Endothelial cell of umbilical vein (primary cell): ENCODE results near the gene SLC17A9. TPM values are rescaled to one million over a fixed set of nuclear protein-coding genes. Genes with fewer than 3 reads are reported as not detected.

ENCODE experiments used
- BruUV-seq: library from RNA; stranded (reverse); fragments of 400-500 nt; replicated peaks from 2 replicates; lab custom pipeline; 2021; lab: Mats Ljungman, UMichigan
- CTCF ChIA-PET: fragments of 300-600, 350-600 bp; sonication (Branson Sonifier 250); formaldehyde crosslinking; loops from one replicate; lab custom pipeline; 2021; ENCODE audit warnings: antibody characterized with exemption, inconsistent platforms; lab: Charles Lee
- POLR2A ChIA-PET: fragments of 300-600, 350-600 bp; sonication (Branson Sonifier 250); formaldehyde crosslinking; loops from one replicate; lab custom pipeline; 2021; ENCODE audit warnings: antibody characterized with exemption, inconsistent platforms; lab: Charles Lee
- DNase-seq: peaks from one replicate; pipeline ENCODE4 v3.0.0-alpha.2; 2011; ENCODE audit warnings: low read depth, low spot score
- FAIRE-seq: peaks from 2 replicates; lab custom pipeline; 2011; peaks lifted over from hg19 to GRCh38; lab: Jason Lieb, UNC
- H2AFZ ChIP-seq: 2 replicates; pipeline ENCODE4 v1.6.0; 2012; ENCODE audit warnings: low read depth, low read length, control low read depth, inconsistent platforms
- H3K27ac ChIP-seq: 2 replicates; pipeline ENCODE4 v1.5.1; 2011; ENCODE audit warnings: low read depth, mild to moderate bottlenecking, control low read depth, low read length, moderate library complexity; ENCODE audit not compliant: insufficient read depth
- H3K27me3 ChIP-seq, 2 experiments: 2 replicates each; pipeline versions ENCODE4 v1.6.0 to v1.6.1; 2011; ENCODE audit warnings: low read length in 2 of 2, mixed read lengths in 1 of 2; ENCODE audit not compliant: control insufficient read depth in 2 of 2, insufficient read depth in 2 of 2
- H3K36me3 ChIP-seq, 2 experiments: 2 replicates in 1 of 2; 3 replicates in 1 of 2; pipeline ENCODE4 v1.5.1; 2011; ENCODE audit warnings: low read length in 2 of 2, mild to moderate bottlenecking in 1 of 2, moderate library complexity in 1 of 2; ENCODE audit not compliant: control insufficient read depth in 2 of 2, insufficient read depth in 2 of 2; ENCODE audit errors: extremely low read depth in 1 of 2
- H3K4me1 ChIP-seq: 3 replicates; pipeline ENCODE4 v1.5.1; 2011; ENCODE audit warnings: mild to moderate bottlenecking, low read length; ENCODE audit not compliant: control insufficient read depth, insufficient read depth; ENCODE audit errors: extremely low read depth
- H3K4me2 ChIP-seq: 2 replicates; pipeline ENCODE4 v1.6.1; 2011; ENCODE audit warnings: low read length, control low read depth, mixed read lengths; ENCODE audit not compliant: insufficient read depth
- H3K4me3 ChIP-seq, 3 experiments: fragments of 200-600 bp in 1 of 3; sonication (generic), shearing (Covaris generic) in 1 of 3; replicated peaks in 1 of 3; 2 replicates each; pipeline ENCODE4 v1.5.1; 2011 to 2016; ENCODE audit warnings: control low read depth in 3 of 3, low read length in 3 of 3, mild to moderate bottlenecking in 2 of 3, inconsistent platforms in 1 of 3, low read depth in 1 of 3, moderate library complexity in 1 of 3; ENCODE audit not compliant: insufficient read depth in 1 of 3
- H3K79me2 ChIP-seq: 2 replicates; pipeline ENCODE4 v1.6.0; 2012; ENCODE audit warnings: low read length, inconsistent platforms; ENCODE audit not compliant: control insufficient read depth, insufficient read depth
- H3K9ac ChIP-seq: replicated peaks from 2 replicates; pipeline ENCODE3; 2011; ENCODE audit warnings: low read length, control low read depth; ENCODE audit not compliant: insufficient read depth; ENCODE audit errors: extremely low read depth
- H3K9me1 ChIP-seq: replicated peaks from 3 replicates; pipeline ENCODE4 v1.6.0; 2011; ENCODE audit warnings: mild to moderate bottlenecking, low read length; ENCODE audit not compliant: control insufficient read depth, insufficient read depth; ENCODE audit errors: extremely low read depth
- H3K9me3 ChIP-seq: replicated peaks from 2 replicates; pipeline ENCODE4 v1.5.1; 2012; ENCODE audit warnings: low read length, inconsistent platforms; ENCODE audit not compliant: control insufficient read depth, insufficient read depth
- H4K20me1 ChIP-seq: replicated peaks from 2 replicates; pipeline ENCODE3; 2011; ENCODE audit warnings: mild to moderate bottlenecking, low read length; ENCODE audit not compliant: control insufficient read depth, insufficient read depth; ENCODE audit errors: extremely low read depth
- GATA2 ChIP-seq: IDR thresholded peaks from 2 replicates; pipeline ENCODE4 v1.7.0; 2011; ENCODE audit warnings: low read depth, mild to moderate bottlenecking, moderate library complexity, mixed read lengths, low read length; ENCODE audit not compliant: insufficient read length, insufficient read depth
- POLR2AphosphoS5 ChIP-seq: IDR thresholded peaks from 2 replicates; pipeline ENCODE4 v1.6.1; 2012; ENCODE audit warnings: low read depth, mild to moderate bottlenecking, control low read depth, low read length, moderate library complexity; ENCODE audit not compliant: insufficient read depth
- dilution Hi-C: fragments of 300-500 bp; cut with MboI; formaldehyde crosslinking; loops from one replicate; pipeline ENCODE4 v1.15.0; 2019; ENCODE audit warnings: low sequenced_read_pairs; ENCODE audit not compliant: extremely low pct_ligation_motif_present
- intact Hi-C: fragments of 100-400 bp; cut with micrococcal nuclease; formaldehyde crosslinking; loops from one replicate; pipeline ENCODE4 v1.10.0; 2022
- polyA plus RNA-seq, 4 experiments: library from polyadenylated mRNA; depleted of rRNA in 3 of 4; stranded (reverse) in 3 of 4; unstranded in 1 of 4; fragments of >200 nt; gene quantifications; 2 replicates each; pipeline versions ENCODE4 v1.2.1 to v1.2.3, GENCODE V29; 2011 to 2012; ENCODE audit warnings: missing spikeins in 1 of 4
- total RNA-seq: library from RNA; stranded (reverse); gene quantifications from 2 replicates; pipeline ENCODE4 v1.2.3, GENCODE V29; 2021
- TF ChIP-seq, protein P1 (sequence below), 2 donors: IDR thresholded peaks; 1 replicate in 1 of 2; 2 replicates in 1 of 2; pipeline ENCODE4 v1.5.1; 2011; ENCODE audit warnings: low read length in 2 of 2, mild to moderate bottlenecking in 2 of 2, moderate library complexity in 2 of 2, control low read depth in 1 of 2, inconsistent platforms in 1 of 2, low read depth in 1 of 2; ENCODE audit not compliant: insufficient read depth in 1 of 2; ENCODE audit errors: extremely low read depth in 1 of 2

SLC17A9 gene
- total and polyA plus RNA-seq, 2 donors (not counting 3 experiments of a cell fraction or from before 2014, with no cell fraction given): 38.2 to 44.5 TPM

DNA sequence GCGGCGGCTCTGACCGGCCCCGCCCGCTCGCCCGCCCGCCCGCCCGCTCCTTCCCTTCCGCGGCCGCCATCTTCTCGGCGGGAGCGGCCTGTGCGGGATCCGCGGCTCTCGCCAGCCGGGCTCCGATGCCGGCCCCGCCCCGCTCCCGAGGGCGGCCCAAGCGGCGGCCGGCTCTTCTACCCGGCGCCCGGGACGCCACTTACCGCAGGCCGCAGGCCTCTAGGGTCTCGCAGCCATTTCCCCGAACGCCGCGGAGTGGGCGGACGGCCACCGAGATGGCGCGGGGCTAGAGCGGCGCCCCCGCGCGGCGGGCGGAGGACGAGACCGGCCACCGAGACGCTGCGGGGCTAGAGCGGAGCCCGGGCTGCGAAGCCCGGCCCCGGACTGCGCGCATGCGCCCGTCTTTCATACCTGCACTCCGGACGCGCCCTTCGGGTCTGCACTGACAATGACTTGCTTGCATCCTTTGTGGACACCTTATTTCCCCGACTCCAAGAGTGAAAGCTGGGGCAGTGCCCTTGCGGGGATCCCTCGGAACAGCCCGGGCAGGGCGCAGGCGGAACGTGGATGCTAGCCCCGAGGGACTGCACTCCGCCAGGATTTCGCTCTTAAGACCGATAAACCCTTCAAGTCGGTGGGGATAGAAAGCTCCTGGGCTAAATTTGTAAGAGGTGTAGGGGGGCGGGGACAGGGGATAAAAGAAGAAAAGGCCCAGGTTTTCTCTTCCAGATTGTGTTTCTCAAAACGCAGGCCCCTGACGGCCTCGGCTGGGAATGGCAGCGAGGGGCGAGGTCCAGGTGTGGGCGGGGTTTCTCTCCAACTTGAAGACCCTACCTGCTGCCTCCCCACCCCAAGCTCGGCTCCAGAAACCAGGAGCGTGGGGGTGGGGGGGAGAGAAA, 26.0 kb upstream of the SLC17A9 start, which contains the start of gene DIDO1:
TSS of gene DIDO1 (minus strand) at position 277 of the 899 bp plus-strand sequence.
- TF ChIP-seq, protein P1, sequence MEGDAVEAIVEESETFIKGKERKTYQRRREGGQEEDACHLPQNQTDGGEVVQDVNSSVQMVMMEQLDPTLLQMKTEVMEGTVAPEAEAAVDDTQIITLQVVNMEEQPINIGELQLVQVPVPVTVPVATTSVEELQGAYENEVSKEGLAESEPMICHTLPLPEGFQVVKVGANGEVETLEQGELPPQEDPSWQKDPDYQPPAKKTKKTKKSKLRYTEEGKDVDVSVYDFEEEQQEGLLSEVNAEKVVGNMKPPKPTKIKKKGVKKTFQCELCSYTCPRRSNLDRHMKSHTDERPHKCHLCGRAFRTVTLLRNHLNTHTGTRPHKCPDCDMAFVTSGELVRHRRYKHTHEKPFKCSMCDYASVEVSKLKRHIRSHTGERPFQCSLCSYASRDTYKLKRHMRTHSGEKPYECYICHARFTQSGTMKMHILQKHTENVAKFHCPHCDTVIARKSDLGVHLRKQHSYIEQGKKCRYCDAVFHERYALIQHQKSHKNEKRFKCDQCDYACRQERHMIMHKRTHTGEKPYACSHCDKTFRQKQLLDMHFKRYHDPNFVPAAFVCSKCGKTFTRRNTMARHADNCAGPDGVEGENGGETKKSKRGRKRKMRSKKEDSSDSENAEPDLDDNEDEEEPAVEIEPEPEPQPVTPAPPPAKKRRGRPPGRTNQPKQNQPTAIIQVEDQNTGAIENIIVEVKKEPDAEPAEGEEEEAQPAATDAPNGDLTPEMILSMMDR (IDR thresholded peaks at IDR 0.05; ENCODE audit: extremely low read depth in 1 of 2, insufficient read depth in 1 of 2, low read depth in 1 of 2, low read length in 2 of 2): peak; percentile 48 to 73
- no peak for TF ChIP-seq GATA2
- peak; percentile 71 for TF ChIP-seq POLR2AphosphoS5
- Histone ChIP-seq H3K27me3 (no peaks in the 10 kb centered on the region), H3K4me1 (peaks cover 53% of the 10 kb centered on the region), H3K27ac (peak within 1 kb of the TSS; percentile 58), H3K9ac (peak within 1 kb of the TSS; percentile 83), H2AFZ (peak within 1 kb of the TSS; percentile 66), H3K9me1 (no peaks in the 10 kb centered on the region), H3K4me3 (peak within 1 kb of the TSS; percentile 71 to 96 (median 74)), H3K79me2 (peaks cover 94% of the 10 kb centered on the region), H4K20me1 (peaks cover 6% of the 10 kb centered on the region), H3K9me3 (no peaks in the 10 kb centered on the region), H3K36me3 (no peaks in the 10 kb centered on the region), H3K4me2 (peak within 1 kb of the TSS; percentile 84)
- BruUV-seq: no TSS peak
- FAIRE-seq (peak; percentile 86), DNase-seq (peak; percentile 82)
- POLR2A ChIA-PET: no interaction called here
- intact Hi-C loops (no loop called here), dilution Hi-C loops (no loop called here)
- CTCF ChIA-PET: interaction anchor here (1.1 to 1.8 kb wide), 3 partner anchors 8 to 46 kb away, joined by 3 to 5 read pairs (median 3); partner anchors contain the start of gene GID8
